CD4-positive, alpha-beta T cell (primary cell): ENCODE results near the gene CLEC20A. TPM values are rescaled to one million over a fixed set of nuclear protein-coding genes. Genes with fewer than 3 reads are reported as not detected.

Experiments
- ATAC-seq: fragments of 200-7000 bp; cut with Tn5 transposase; one replicate; pipeline ENCODE4 v1.10.0; 2022; ENCODE audit warnings: mild to moderate bottlenecking; ENCODE audit not compliant: poor library complexity
- CTCF ChIA-PET: fragments of 350-600 bp; sonication (Branson Sonifier 250); formaldehyde crosslinking; loops from one replicate; lab custom pipeline; 2021; ENCODE audit warnings: antibody characterized with exemption, inconsistent platforms; lab: Charles Lee
- POLR2A ChIA-PET: fragments of 350-600 bp; sonication (Branson Sonifier 250); formaldehyde crosslinking; loops from one replicate; lab custom pipeline; 2021; ENCODE audit warnings: antibody characterized with exemption, inconsistent platforms; lab: Charles Lee
- DNase-seq, 14 experiments: peaks; one replicate each; pipeline ENCODE4 v3.0.0-alpha.2; 2013 to 2020; ENCODE audit warnings: mixed read lengths in 2 of 14
- H3K27ac ChIP-seq, 2 donors: one replicate each; pipeline versions ENCODE4 v1.5.1 to v1.7.0; 2013; ENCODE audit warnings: low read length in 2 of 2, low read depth in 1 of 2, mild to moderate bottlenecking in 1 of 2
- H3K27me3 ChIP-seq, 2 experiments: 1 replicate in 1 of 2; 2 replicates in 1 of 2; pipeline versions ENCODE4 v1.6.1 to v1.7.0; 2013; ENCODE audit warnings: low read length in 2 of 2, control low read depth in 1 of 2, mild to moderate bottlenecking in 1 of 2, moderate library complexity in 1 of 2; ENCODE audit not compliant: insufficient read depth in 2 of 2, control insufficient read depth in 1 of 2
- H3K36me3 ChIP-seq: one replicate; pipeline ENCODE4 v1.6.1; 2013; ENCODE audit warnings: low read length, control low read depth; ENCODE audit not compliant: insufficient read depth
- H3K4me1 ChIP-seq: one replicate; pipeline ENCODE4 v1.6.1; 2013; ENCODE audit warnings: low read length, control low read depth; ENCODE audit not compliant: insufficient read depth
- H3K4me3 ChIP-seq: one replicate; pipeline ENCODE4 v1.5.1; 2013; ENCODE audit warnings: mild to moderate bottlenecking, low read length, moderate library complexity
- H3K9me3 ChIP-seq, 2 experiments: 1 replicate in 1 of 2; 2 replicates in 1 of 2; pipeline versions ENCODE4 v1.6.1 to v1.7.0; 2013; ENCODE audit warnings: low read length in 2 of 2, mild to moderate bottlenecking in 2 of 2, control low read depth in 1 of 2, moderate library complexity in 1 of 2; ENCODE audit not compliant: control insufficient read depth in 1 of 2, insufficient read depth in 1 of 2
- H3K27ac Mint-ChIP-seq: one replicate; pipeline ENCODE4 v1.8.0; 2020; ENCODE audit warnings: mixed read lengths
- H3K27me3 Mint-ChIP-seq: one replicate; pipeline ENCODE4 v1.8.0; 2021; ENCODE audit warnings: mixed read lengths
- H3K36me3 Mint-ChIP-seq: one replicate; pipeline ENCODE4 v1.8.0; 2021; ENCODE audit warnings: low read depth, mixed read lengths
- H3K4me1 Mint-ChIP-seq: one replicate; pipeline ENCODE4 v1.8.0; 2021; ENCODE audit warnings: low read depth, mixed read lengths
- H3K4me3 Mint-ChIP-seq: one replicate; pipeline ENCODE4 v1.8.0; 2020; ENCODE audit warnings: mild to moderate bottlenecking, mixed read lengths
- H3K9me3 Mint-ChIP-seq: one replicate; pipeline ENCODE4 v1.8.0; 2020; ENCODE audit warnings: mixed read lengths
- intact Hi-C, 2 experiments: fragments of 100-400 bp; cut with DNase I in 1 of 2; cut with micrococcal nuclease in 1 of 2; formaldehyde crosslinking; loops; one replicate each; pipeline versions ENCODE4 v1.15.1 to v1.9.0; 2023 to 2025; cut with DNase I, micrococcal nuclease
- total RNA-seq, 174 experiments: library from RNA in 2 of 174; stranded (reverse) in 2 of 174; gene quantifications; one replicate each; pipeline ENCODE4 v1.2.3 and lab custom pipeline; 2021 to 2026
- TF ChIP-seq, protein P1 (sequence below): fragments of 200-600 bp; IDR thresholded peaks from one replicate; pipeline ENCODE4 v1.8.0; 2022; ENCODE audit warnings: antibody characterized with exemption, mild to moderate bottlenecking

Gene CLEC20A
- total RNA-seq, 2 experiments from 2014 or later = not detected

DNA sequence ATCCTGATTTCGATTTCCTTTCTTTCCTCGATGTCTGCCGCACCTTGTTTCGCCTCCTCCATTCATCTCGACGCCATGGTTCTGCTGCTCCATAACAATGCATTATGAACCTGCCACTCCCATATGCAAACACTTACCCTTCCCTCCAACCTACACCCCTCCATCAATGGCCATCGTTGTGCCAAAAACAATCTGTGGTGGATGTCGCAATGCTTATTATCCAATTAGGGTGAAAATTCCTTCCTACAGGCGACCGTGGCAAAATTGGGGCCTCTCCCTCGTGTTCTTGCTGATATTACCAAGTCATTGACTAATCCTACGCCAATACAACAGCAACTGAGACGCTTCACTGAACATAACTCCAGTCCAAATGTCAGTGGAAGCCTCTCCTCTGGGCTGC, 40.3 kb downstream of the CLEC20A start:
- Mint-ChIP-seq H3K27me3 (no peaks in the 10 kb centered on the region), H3K36me3 (no peaks in the 10 kb centered on the region), H3K4me3 (no peak overlapping the region), H3K27ac (no peak overlapping the region), H3K4me1 (no peaks in the 10 kb centered on the region), H3K9me3 (no peaks in the 10 kb centered on the region)
- Histone ChIP-seq H3K36me3 (no peaks in the 10 kb centered on the region), H3K4me1 (no peaks in the 10 kb centered on the region), H3K27ac (no peak overlapping the region), H3K4me3 (no peak overlapping the region), H3K27me3 (no peaks in the 10 kb centered on the region), H3K9me3 (no peaks in the 10 kb centered on the region)
- intact Hi-C loops = no loop called here
- CTCF ChIA-PET = no interaction called here
- no peak for DNase-seq
- POLR2A ChIA-PET = no interaction called here
- TF ChIP-seq, protein P1, sequence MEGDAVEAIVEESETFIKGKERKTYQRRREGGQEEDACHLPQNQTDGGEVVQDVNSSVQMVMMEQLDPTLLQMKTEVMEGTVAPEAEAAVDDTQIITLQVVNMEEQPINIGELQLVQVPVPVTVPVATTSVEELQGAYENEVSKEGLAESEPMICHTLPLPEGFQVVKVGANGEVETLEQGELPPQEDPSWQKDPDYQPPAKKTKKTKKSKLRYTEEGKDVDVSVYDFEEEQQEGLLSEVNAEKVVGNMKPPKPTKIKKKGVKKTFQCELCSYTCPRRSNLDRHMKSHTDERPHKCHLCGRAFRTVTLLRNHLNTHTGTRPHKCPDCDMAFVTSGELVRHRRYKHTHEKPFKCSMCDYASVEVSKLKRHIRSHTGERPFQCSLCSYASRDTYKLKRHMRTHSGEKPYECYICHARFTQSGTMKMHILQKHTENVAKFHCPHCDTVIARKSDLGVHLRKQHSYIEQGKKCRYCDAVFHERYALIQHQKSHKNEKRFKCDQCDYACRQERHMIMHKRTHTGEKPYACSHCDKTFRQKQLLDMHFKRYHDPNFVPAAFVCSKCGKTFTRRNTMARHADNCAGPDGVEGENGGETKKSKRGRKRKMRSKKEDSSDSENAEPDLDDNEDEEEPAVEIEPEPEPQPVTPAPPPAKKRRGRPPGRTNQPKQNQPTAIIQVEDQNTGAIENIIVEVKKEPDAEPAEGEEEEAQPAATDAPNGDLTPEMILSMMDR = no peak
- ATAC-seq = no peak

DNA sequence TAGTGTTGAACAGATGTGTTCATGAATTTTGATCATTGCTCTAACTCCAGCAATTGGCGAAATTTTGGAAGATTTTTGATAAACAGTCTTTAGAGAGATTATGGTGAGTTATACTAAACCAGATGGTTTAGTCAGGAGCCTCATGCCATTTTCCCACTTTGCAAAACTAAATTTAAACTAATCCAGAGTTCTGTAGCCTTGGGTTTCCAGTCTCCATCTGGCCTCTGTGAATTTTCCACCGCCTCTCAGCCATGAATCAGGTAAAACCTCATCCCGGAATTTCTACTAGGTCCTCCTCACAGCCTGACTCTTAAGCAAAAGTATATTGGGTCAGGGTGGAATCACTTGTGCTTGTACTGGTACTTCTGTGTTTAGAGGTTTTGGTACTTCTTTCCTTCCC, 44.8 kb downstream of the CLEC20A start:
- POLR2A ChIA-PET = no interaction called here
- CTCF ChIA-PET = no interaction called here
- H3K9me3 ChIP-seq = no peaks in the 10 kb centered on the region
- Mint-ChIP-seq H3K4me3 (no peak overlapping the region), H3K36me3 (no peaks in the 10 kb centered on the region), H3K27ac (no peak overlapping the region), H3K9me3 (no peaks in the 10 kb centered on the region), H3K4me1 (no peaks in the 10 kb centered on the region), H3K27me3 (no peaks in the 10 kb centered on the region)
- TF ChIP-seq, protein P1 = no peak
- no peaks in the 10 kb centered on the region for H3K4me1 ChIP-seq
- no peak for DNase-seq
- no peaks in the 10 kb centered on the region for H3K27me3 ChIP-seq
- intact Hi-C loops = no loop called here
- no peaks in the 10 kb centered on the region for H3K36me3 ChIP-seq
- no peak overlapping the region for H3K27ac ChIP-seq
- H3K4me3 ChIP-seq = no peak overlapping the region
- no peak for ATAC-seq

DNA sequence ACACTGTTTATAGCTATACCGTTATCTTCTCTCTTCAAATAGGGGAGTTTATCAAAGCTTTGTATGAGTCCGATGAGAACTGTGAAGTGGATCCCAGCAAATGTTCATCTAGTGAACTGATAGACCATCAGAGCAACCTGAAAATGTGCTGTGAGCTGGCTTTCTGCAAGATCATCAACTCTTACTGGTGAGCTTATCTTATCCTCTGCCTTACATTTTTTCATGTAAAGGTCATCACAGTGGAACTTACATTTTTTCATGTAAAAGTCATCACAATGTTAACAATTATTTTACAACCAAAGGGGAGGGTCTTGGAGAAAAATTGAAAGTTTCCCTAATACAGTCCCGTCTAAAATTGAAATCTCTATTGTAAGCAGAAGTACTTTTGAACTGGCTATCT, 45.2 kb downstream of the CLEC20A start:
- DNase-seq = no peak
- CTCF ChIA-PET = no interaction called here
- Mint-ChIP-seq H3K36me3 (no peaks in the 10 kb centered on the region), H3K4me3 (no peak overlapping the region), H3K27ac (no peak overlapping the region), H3K27me3 (no peaks in the 10 kb centered on the region), H3K9me3 (no peaks in the 10 kb centered on the region), H3K4me1 (no peaks in the 10 kb centered on the region)
- intact Hi-C loops = no loop called here
- POLR2A ChIA-PET = no interaction called here
- H3K27ac ChIP-seq = no peak overlapping the region
- H3K4me3 ChIP-seq = no peak overlapping the region
- no peaks in the 10 kb centered on the region for H3K4me1 ChIP-seq
- H3K9me3 ChIP-seq = no peaks in the 10 kb centered on the region
- no peak for ATAC-seq
- no peaks in the 10 kb centered on the region for H3K36me3 ChIP-seq
- TF ChIP-seq, protein P1 = no peak
- H3K27me3 ChIP-seq = no peaks in the 10 kb centered on the region
